Tibial nerve (tissue), 4 donors: Measurements from ENCODE around the gene NNAT. TPM values are rescaled to one million over a fixed set of nuclear protein-coding genes. Genes with fewer than 3 reads are reported as not detected.

Experiments used
- DNase-seq, 2 donors: peaks; one replicate each; pipeline ENCODE4 v3.0.0-alpha.2; 2019; ENCODE audit warnings: low spot score in 2 of 2
- H3K27ac ChIP-seq, 4 donors: fragments of 200-600 bp; sonication (generic) in 3 of 4; one replicate each; pipeline ENCODE4 v1.5.1; 2017 to 2019; ENCODE audit warnings: mild to moderate bottlenecking in 1 of 4
- H3K27me3 ChIP-seq, 2 donors: fragments of 200-600 bp; sonication (generic) in 1 of 2; one replicate each; pipeline versions ENCODE4 v1.5.1 to v1.6.0; 2017 to 2019
- H3K36me3 ChIP-seq, 3 donors: fragments of 200-600 bp; sonication (generic); one replicate each; pipeline ENCODE4 v1.5.1; 2018 to 2019
- H3K4me1 ChIP-seq, 4 donors: fragments of 200-600 bp; sonication (generic) in 3 of 4; one replicate each; pipeline ENCODE4 v1.5.1; 2017 to 2019
- H3K4me3 ChIP-seq, 4 donors: fragments of 200-600 bp; sonication (generic) in 3 of 4; one replicate each; pipeline ENCODE4 v1.5.1; 2017 to 2019; ENCODE audit warnings: mild to moderate bottlenecking in 1 of 4, moderate library complexity in 1 of 4
- H3K9me3 ChIP-seq, 4 donors: fragments of 200-600 bp; sonication (generic) in 3 of 4; one replicate each; pipeline ENCODE4 v1.5.1; 2017 to 2019
- CTCF ChIP-seq, 5 experiments: fragments of 200-600 bp in 3 of 5; fragments of 450-650 bp in 2 of 5; sonication (generic) in 3 of 5; IDR thresholded peaks; one replicate each; pipeline ENCODE4 v1.5.1; 2016 to 2019; ENCODE audit warnings: antibody characterized with exemption in 5 of 5, mild to moderate bottlenecking in 3 of 5, moderate library complexity in 2 of 5
- EP300 ChIP-seq, 2 donors: sonication (generic); formaldehyde crosslinking; IDR thresholded peaks; one replicate each; pipeline ENCODE4 v1.6.1; 2017; ENCODE audit warnings: antibody characterized with exemption in 2 of 2, mild to moderate bottlenecking in 1 of 2
- POLR2A ChIP-seq, 2 donors: fragments of 450-650 bp; IDR thresholded peaks; one replicate each; pipeline ENCODE4 v1.6.1; 2017; ENCODE audit warnings: antibody characterized with exemption in 2 of 2, mild to moderate bottlenecking in 2 of 2, moderate library complexity in 2 of 2
- WGBS, 2 donors: methylation state at CpG; one replicate each; pipeline ENCODE4 v1.1.5; 2018; 5-methylcytosine and 5-hydroxymethylcytosine counted together
- total RNA-seq, 4 donors: library from RNA; depleted of rRNA; stranded (reverse); fragments of >200 nt; gene quantifications; one replicate each; pipeline ENCODE4 v1.1.0, GENCODE V29; 2016

Gene NNAT
- total RNA-seq, 4 donors from 2014 or later, result 2.7 to 12.3 (median 8.4) TPM

GRCh38 chr20:37526238-37526838, 5.3 kb downstream of the NNAT start:
- H3K27ac ChIP-seq, result peak overlapping the region in 3 of 4 donors; percentile 91 to 98 (median 96)

DNA sequence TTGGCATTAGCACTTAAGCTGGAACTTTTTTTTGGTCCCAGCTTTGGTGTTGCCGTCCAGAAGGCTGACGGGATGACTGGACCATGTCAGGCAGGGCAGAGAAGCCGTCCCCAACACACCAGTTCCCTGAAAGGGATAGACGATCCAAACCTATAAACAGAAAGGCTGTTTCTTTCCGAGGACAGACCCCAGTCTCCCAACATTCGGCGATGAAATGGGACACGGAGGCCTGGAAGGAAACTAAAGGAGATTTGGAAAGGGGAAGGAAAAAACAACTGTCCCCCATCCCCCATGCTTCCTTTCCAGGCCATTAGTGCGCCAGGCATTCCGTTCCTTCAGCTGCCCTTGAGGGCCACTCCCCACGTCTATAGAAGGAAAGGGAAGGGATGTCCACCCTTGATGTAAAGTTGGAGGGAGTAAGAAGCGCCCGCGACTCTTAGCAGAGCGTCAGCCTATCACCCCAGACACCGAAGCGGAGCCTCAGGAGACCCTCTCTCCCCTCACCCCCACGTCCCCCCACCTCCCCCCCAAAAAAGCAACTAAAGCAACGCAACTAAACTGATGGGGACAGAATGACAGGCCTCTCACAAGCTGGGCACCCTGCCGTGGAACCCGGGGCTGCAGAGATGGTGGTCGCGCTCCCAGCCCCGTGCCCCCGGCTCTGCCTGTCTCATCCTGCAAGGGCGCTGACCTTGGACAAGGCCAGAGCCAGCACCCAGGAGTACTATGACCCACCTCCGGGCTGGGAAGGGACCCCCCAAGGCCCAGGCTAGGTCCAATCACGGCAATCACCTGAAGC, 6.0 kb downstream of the NNAT start:
- 1 to 2% methylated on average over 20 to 26 of the region's 28 CpGs for WGBS, 2 donors
- Histone ChIP-seq H3K36me3 (peaks cover 0 to 6% (median 0%) of the 10 kb centered on the region in 3 donors), H3K27ac (peak overlapping the region; percentile 89 to 98 (median 94)), H3K4me1 (peaks cover 0 to 58% (median 29%) of the 10 kb centered on the region in 4 donors), H3K4me3 (peak overlapping the region; percentile 65 to 96 (median 84)), H3K27me3 (no peaks in the 10 kb centered on the region), H3K9me3 (no peaks in the 10 kb centered on the region)
- no peak for DNase-seq
- TF ChIP-seq CTCF (IDR thresholded peaks at IDR 0.05) (no peak), EP300 (IDR thresholded peaks at IDR 0.05) (no peak), POLR2A (IDR thresholded peaks at IDR 0.05) (no peak)

More at GRCh38 chr20:37526238-37526838, 5.3 kb downstream of the NNAT start:
- 3% methylated on average over 10 of the region's 10 CpGs for WGBS, 2 donors
- Histone ChIP-seq H3K4me1 (peaks cover 0 to 60% (median 29%) of the 10 kb centered on the region in 4 donors), H3K27me3 (no peaks in the 10 kb centered on the region), H3K9me3 (no peaks in the 10 kb centered on the region), H3K36me3 (peaks cover 0 to 6% (median 0%) of the 10 kb centered on the region in 3 donors), H3K4me3 (peak overlapping the region; percentile 65 to 96 (median 84))
- no peak for DNase-seq
- TF ChIP-seq EP300 (IDR thresholded peaks at IDR 0.05), result peak in 1 of 2 donors; percentile 44
- TF ChIP-seq CTCF (IDR thresholded peaks at IDR 0.05), result no peak
- TF ChIP-seq POLR2A (IDR thresholded peaks at IDR 0.05), result no peak

GRCh38 chr20:37527638-37528445, 6.8 kb downstream of the NNAT start, which contains the start of gene BLCAP:
TSS of gene BLCAP (minus strand) at chr20:37527876. CDS start at chr20:37519174, 8,702 bp downstream.
- WGBS, 2 donors, result 0% methylated on average over 34 to 42 of the region's 62 CpGs
- peak; percentile 84 to 90 for DNase-seq

More at GRCh38 chr20:37527638-37528445, 6.8 kb downstream of the NNAT start, which contains the start of gene BLCAP:
- H3K4me3 ChIP-seq, result peak within 1 kb of the TSS; percentile 65 to 96 (median 84)
- H3K9me3 ChIP-seq, result no peaks in the 10 kb centered on the region
- TF ChIP-seq CTCF (IDR thresholded peaks at IDR 0.05) (no peak), EP300 (IDR thresholded peaks at IDR 0.05) (peak; percentile 72 to 84), POLR2A (IDR thresholded peaks at IDR 0.05) (peak; percentile 16 to 54)
- H3K4me1 ChIP-seq, result peaks cover 0 to 50% (median 29%) of the 10 kb centered on the region in 4 donors
- H3K36me3 ChIP-seq, result peaks cover 0 to under 1% (median 0%) of the 10 kb centered on the region in 3 donors
- H3K27me3 ChIP-seq, result no peaks in the 10 kb centered on the region
- H3K27ac ChIP-seq, result peak within 1 kb of the TSS; percentile 89 to 98 (median 94)
